Glutamatergic neuron (in vitro differentiated cells): ENCODE data around the gene PPP2R2B. TPM values are rescaled to one million over a fixed set of nuclear protein-coding genes. Genes with fewer than 3 reads are reported as not detected.

Experiments used
- DNase-seq: peaks from one replicate; pipeline ENCODE4 v3.0.0; 2022
- H3K27ac Mint-ChIP-seq: one replicate; pipeline ENCODE4 v1.8.0; 2020; ENCODE audit warnings: mild to moderate bottlenecking, mixed read lengths, inconsistent platforms; ENCODE audit not compliant: unreplicated experiment
- H3K27me3 Mint-ChIP-seq: one replicate; pipeline ENCODE4 v1.8.0; 2020; ENCODE audit warnings: mild to moderate bottlenecking, moderate library complexity, mixed read lengths, inconsistent platforms; ENCODE audit not compliant: unreplicated experiment
- H3K36me3 Mint-ChIP-seq: one replicate; pipeline ENCODE4 v1.8.0; 2020; ENCODE audit warnings: mild to moderate bottlenecking, mixed read lengths, inconsistent platforms; ENCODE audit not compliant: unreplicated experiment
- H3K4me1 Mint-ChIP-seq: one replicate; pipeline ENCODE4 v1.8.0; 2020; ENCODE audit warnings: mild to moderate bottlenecking, low read depth, mixed read lengths, inconsistent platforms; ENCODE audit not compliant: unreplicated experiment
- H3K4me3 Mint-ChIP-seq: one replicate; pipeline ENCODE4 v1.8.0; 2020; ENCODE audit warnings: mild to moderate bottlenecking, mixed read lengths, inconsistent platforms; ENCODE audit not compliant: unreplicated experiment
- H3K9me3 Mint-ChIP-seq: one replicate; pipeline ENCODE4 v1.8.0; 2020; ENCODE audit warnings: mild to moderate bottlenecking, moderate library complexity, mixed read lengths, inconsistent platforms; ENCODE audit not compliant: unreplicated experiment
- CTCF ChIP-seq: fragments of 200-600 bp; sonication (generic); IDR thresholded peaks from one replicate; pipeline ENCODE4 v1.5.0; 2021; ENCODE audit not compliant: partially characterized antibody, unreplicated experiment
- total RNA-seq: library from RNA; stranded (reverse); fragmentation: NEBNext Ultra II Directional; extraction: Animal tissue kit (Norgen Biotek cat#: 25700); gene quantifications from one replicate; pipeline ENCODE4 v1.2.1, GENCODE V29; 2021; ENCODE audit not compliant: unreplicated experiment

The PPP2R2B gene
- total RNA-seq, 1 donor from 2014 or later = 11.4 TPM

- no peaks in the 10 kb centered on the region for H3K36me3 Mint-ChIP-seq
- no peak overlapping the region for H3K4me3 Mint-ChIP-seq
- H3K4me1 Mint-ChIP-seq = peaks cover 10% of the 10 kb centered on the region
- no peak for DNase-seq
- no peak overlapping the region for H3K27ac Mint-ChIP-seq
- H3K27me3 Mint-ChIP-seq = no peaks in the 10 kb centered on the region
- H3K9me3 Mint-ChIP-seq = no peaks in the 10 kb centered on the region
- no peak for TF ChIP-seq CTCF
Observed at GRCh38 chr5:146698651-146699050, 179.9 kb downstream of the PPP2R2B start.

GRCh38 chr5:146697211-146697610 is 181.3 kb downstream of the PPP2R2B start:
- no peak for DNase-seq
- Mint-ChIP-seq H3K36me3 (no peaks in the 10 kb centered on the region), H3K27ac (no peak overlapping the region), H3K9me3 (no peaks in the 10 kb centered on the region), H3K4me3 (no peak overlapping the region), H3K27me3 (no peaks in the 10 kb centered on the region), H3K4me1 (peaks cover 10% of the 10 kb centered on the region)
- TF ChIP-seq CTCF = no peak

- Mint-ChIP-seq H3K27ac (no peak overlapping the region), H3K27me3 (no peaks in the 10 kb centered on the region), H3K36me3 (peaks cover 5% of the 10 kb centered on the region), H3K4me3 (no peak overlapping the region), H3K4me1 (peaks cover 12% of the 10 kb centered on the region), H3K9me3 (no peaks in the 10 kb centered on the region)
- no peak for DNase-seq
- no peak for TF ChIP-seq CTCF
Observed at GRCh38 chr5:146695646-146696045, 182.9 kb downstream of the PPP2R2B start.

GRCh38 chr5:146690880-146691355 is 187.6 kb downstream of the PPP2R2B start:
- TF ChIP-seq CTCF = no peak
- peaks cover 1% of the 10 kb centered on the region for H3K27me3 Mint-ChIP-seq
- no peak overlapping the region for H3K27ac Mint-ChIP-seq
- H3K36me3 Mint-ChIP-seq = peaks cover 5% of the 10 kb centered on the region
- H3K4me3 Mint-ChIP-seq = peak overlapping the region; percentile 25
- no peaks in the 10 kb centered on the region for H3K9me3 Mint-ChIP-seq
- peaks cover 3% of the 10 kb centered on the region for H3K4me1 Mint-ChIP-seq
- no peak for DNase-seq

GRCh38 chr5:146687630-146688029 is 190.9 kb downstream of the PPP2R2B start:
- Mint-ChIP-seq H3K4me3 (no peak overlapping the region), H3K27me3 (peaks cover 1% of the 10 kb centered on the region), H3K36me3 (peaks cover 9% of the 10 kb centered on the region), H3K4me1 (peaks cover 3% of the 10 kb centered on the region), H3K9me3 (no peaks in the 10 kb centered on the region), H3K27ac (no peak overlapping the region)
- no peak for DNase-seq
- no peak for TF ChIP-seq CTCF
